A673 (cell line): ENCODE measurements around the gene EPB41. TPM values are rescaled to one million over a fixed set of nuclear protein-coding genes. Genes with fewer than 3 reads are reported as not detected.
"Not testable (repeated sequence)": the region's sequence is repeated elsewhere in the genome, so short reads cannot be mapped to it uniquely, and the experiment has no call there.

Experiments
- BruUV-seq: library from RNA; stranded (reverse); fragments of 400-500 nt; replicated peaks from 2 replicates; lab custom pipeline; 2021; lab: Mats Ljungman, UMichigan
- CTCF ChIA-PET: fragments of 300-600 bp; sonication (Branson Sonifier 250); formaldehyde crosslinking; loops from one replicate; lab custom pipeline; 2022; ENCODE audit warnings: antibody characterized with exemption; lab: Charles Lee
- POLR2A ChIA-PET: fragments of 300-600 bp; sonication (Branson Sonifier 250); formaldehyde crosslinking; loops from one replicate; lab custom pipeline; 2022; ENCODE audit warnings: antibody characterized with exemption; ENCODE audit not compliant: low non-redundant PET; lab: Charles Lee
- DNase-seq: peaks from one replicate; pipeline ENCODE4 v3.0.0-alpha.2; 2015; ENCODE audit warnings: low spot score
- H3K27ac ChIP-seq: fragments of 200-600 bp; sonication (generic); 2 replicates; pipeline ENCODE4 v1.5.1; 2016; ENCODE audit warnings: mixed run types, low read depth, mild to moderate bottlenecking, mixed read lengths, antibody characterized with exemption, low read length; ENCODE audit not compliant: poor library complexity, severe bottlenecking
- H3K27me3 ChIP-seq: fragments of 200-600 bp; sonication (generic); replicated peaks from 2 replicates; pipeline ENCODE4 v1.6.1; 2017; ENCODE audit warnings: mixed run types, low read depth, mild to moderate bottlenecking, mixed read lengths, antibody characterized with exemption, low read length; ENCODE audit not compliant: insufficient read depth, poor library complexity
- H3K36me3 ChIP-seq: fragments of 200-600 bp; sonication (generic); 2 replicates; pipeline ENCODE4 v1.6.1; 2016; ENCODE audit warnings: mixed run types, mild to moderate bottlenecking, mixed read lengths, antibody characterized with exemption, low read length; ENCODE audit not compliant: insufficient read depth, poor library complexity, severe bottlenecking
- H3K4me1 ChIP-seq: fragments of 200-600 bp; sonication (generic); 2 replicates; pipeline ENCODE4 v1.6.1; 2017; ENCODE audit warnings: mixed run types, mild to moderate bottlenecking, mixed read lengths, antibody characterized with exemption, low read length; ENCODE audit not compliant: insufficient read depth, poor library complexity, severe bottlenecking
- H3K4me3 ChIP-seq: fragments of 200-600 bp; sonication (generic); 2 replicates; pipeline ENCODE4 v1.5.1; 2016; ENCODE audit warnings: low read depth, mixed run types, mild to moderate bottlenecking, mixed read lengths, low read length; ENCODE audit not compliant: poor library complexity, severe bottlenecking
- H3K9me3 ChIP-seq: fragments of 200-600 bp; sonication (generic); 2 replicates; pipeline ENCODE4 v1.6.1; 2016; ENCODE audit warnings: mixed run types, low read depth, mild to moderate bottlenecking, mixed read lengths, antibody characterized with exemption, low read length; ENCODE audit not compliant: poor library complexity, severe bottlenecking
- EZH2 ChIP-seq: fragments of 200-600 bp; sonication (generic); IDR thresholded peaks from 2 replicates; pipeline ENCODE4 v1.6.1; 2017; ENCODE audit warnings: borderline replicate concordance, low read depth, mild to moderate bottlenecking, mixed read lengths, antibody characterized with exemption, low read length; ENCODE audit not compliant: poor library complexity, severe bottlenecking
- intact Hi-C: fragments of 100-400 bp; cut with micrococcal nuclease; formaldehyde crosslinking; loops from one replicate; pipeline ENCODE4 v1.10.0; 2022; ENCODE audit not compliant: unreplicated experiment
- total RNA-seq: library from RNA; stranded (reverse); gene quantifications from 2 replicates; pipeline ENCODE4 v1.2.3, GENCODE V29; 2021
- TF ChIP-seq, protein P1 (sequence below): fragments of 300-800, 200-600 bp; sonication (generic); conservative IDR thresholded peaks from 2 replicates; pipeline ENCODE4 v1.5.1; 2017; ENCODE audit warnings: low read depth, mild to moderate bottlenecking, antibody characterized with exemption, low read length, moderate library complexity, mixed read lengths

EPB41 gene
- total RNA-seq, 1 experiment from 2014 or later, result 337 TPM

DNA sequence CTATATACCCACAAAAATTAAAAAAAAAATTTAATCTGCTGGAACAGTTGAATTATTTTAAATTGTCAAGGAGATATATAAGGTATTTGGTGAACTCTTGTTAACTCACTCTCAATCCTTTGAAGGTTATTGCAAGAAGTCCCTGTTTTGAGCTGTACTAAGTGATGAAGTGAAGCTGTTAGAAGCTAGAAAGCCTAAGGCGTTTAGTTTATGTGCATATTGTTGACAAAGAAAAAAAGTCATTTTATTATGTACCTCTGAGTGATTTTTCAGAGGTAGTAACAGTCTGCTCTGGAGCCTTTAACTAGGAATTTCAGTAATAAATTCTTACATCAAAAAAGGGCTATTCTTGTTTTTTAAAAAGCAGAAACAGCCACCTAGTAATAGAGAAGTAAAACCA lies 149.7 kb downstream of the EPB41 start:
- ChIA-PET CTCF (no interaction called here), POLR2A (no interaction called here)
- Histone ChIP-seq H3K27ac (no peak overlapping the region), H3K36me3 (peaks cover 81% of the 10 kb centered on the region), H3K27me3 (no peaks in the 10 kb centered on the region), H3K4me3 (no peak overlapping the region), H3K4me1 (no peaks in the 10 kb centered on the region), H3K9me3 (no peaks in the 10 kb centered on the region)
- intact Hi-C loops, result no loop called here
- DNase-seq, result no peak
- no peak for TF ChIP-seq EZH2
- TF ChIP-seq, protein P1, sequence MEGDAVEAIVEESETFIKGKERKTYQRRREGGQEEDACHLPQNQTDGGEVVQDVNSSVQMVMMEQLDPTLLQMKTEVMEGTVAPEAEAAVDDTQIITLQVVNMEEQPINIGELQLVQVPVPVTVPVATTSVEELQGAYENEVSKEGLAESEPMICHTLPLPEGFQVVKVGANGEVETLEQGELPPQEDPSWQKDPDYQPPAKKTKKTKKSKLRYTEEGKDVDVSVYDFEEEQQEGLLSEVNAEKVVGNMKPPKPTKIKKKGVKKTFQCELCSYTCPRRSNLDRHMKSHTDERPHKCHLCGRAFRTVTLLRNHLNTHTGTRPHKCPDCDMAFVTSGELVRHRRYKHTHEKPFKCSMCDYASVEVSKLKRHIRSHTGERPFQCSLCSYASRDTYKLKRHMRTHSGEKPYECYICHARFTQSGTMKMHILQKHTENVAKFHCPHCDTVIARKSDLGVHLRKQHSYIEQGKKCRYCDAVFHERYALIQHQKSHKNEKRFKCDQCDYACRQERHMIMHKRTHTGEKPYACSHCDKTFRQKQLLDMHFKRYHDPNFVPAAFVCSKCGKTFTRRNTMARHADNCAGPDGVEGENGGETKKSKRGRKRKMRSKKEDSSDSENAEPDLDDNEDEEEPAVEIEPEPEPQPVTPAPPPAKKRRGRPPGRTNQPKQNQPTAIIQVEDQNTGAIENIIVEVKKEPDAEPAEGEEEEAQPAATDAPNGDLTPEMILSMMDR, result no peak
- no TSS peak for BruUV-seq

DNA sequence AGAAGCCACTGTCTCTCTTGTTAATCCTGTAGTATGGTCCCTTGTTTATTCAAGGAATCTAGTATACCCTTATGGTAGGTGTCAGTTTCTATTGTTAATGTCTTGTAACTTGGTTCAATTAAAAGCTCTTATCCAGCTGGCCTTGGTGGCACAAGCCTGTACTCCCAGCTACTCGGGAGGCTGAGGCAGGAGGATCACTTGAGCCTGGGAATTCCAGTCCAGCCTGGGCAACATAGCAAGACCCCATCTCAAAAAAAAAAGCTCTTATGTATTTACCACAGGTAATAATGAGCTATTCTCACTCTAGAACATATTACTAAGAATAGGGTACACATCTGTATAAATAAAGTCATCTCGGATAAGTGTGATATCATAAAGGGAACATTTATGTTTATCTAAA lies 162.8 kb downstream of the EPB41 start:
- Histone ChIP-seq H3K4me3 (no peak overlapping the region), H3K27me3 (no peaks in the 10 kb centered on the region), H3K9me3 (no peaks in the 10 kb centered on the region), H3K36me3 (peaks cover 62% of the 10 kb centered on the region), H3K27ac (no peak overlapping the region), H3K4me1 (peaks cover 11% of the 10 kb centered on the region)
- intact Hi-C loops, result no loop called here
- BruUV-seq, result no TSS peak
- ChIA-PET CTCF (no interaction called here), POLR2A (no interaction called here)
- no peak for DNase-seq
- TF ChIP-seq EZH2, result no peak
- TF ChIP-seq, protein P1, result no peak

DNA sequence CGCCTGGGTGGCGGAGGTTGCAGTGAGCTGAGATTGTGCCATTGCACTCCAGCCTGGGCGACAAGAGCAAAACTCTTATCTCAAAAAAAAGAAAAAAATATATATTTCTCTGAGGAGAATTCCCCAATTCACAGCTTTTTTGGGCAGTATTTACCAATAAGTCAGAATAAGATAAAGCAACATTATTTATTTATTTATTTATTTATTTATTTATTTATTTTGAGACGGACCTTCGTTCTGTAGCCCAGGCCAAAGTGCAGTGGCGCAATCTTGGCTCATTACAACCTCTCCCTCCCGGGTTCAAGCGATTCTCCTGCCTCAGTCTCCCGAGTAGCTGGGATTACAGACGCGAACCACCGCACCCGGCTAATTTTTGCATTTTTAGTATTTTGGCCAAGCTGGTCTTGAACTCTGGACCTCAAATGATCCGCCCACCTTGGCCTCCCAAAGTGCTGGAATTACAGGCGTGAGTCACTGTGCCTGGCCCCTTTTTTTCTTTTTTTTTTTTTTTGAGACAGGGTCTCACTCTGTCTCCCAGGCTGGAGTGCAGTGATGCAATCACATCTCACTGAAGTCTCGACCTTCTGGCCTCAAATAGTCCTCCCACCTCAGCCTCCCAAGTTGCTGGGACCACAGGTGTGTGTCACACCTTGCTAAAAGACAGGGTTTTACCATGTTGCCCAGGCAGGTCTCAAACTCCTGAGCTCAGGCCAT lies 165.7 kb downstream of the EPB41 start:
- intact Hi-C loops, H3K27me3 ChIP-seq, POLR2A ChIA-PET: not testable (repeated sequence)

DNA sequence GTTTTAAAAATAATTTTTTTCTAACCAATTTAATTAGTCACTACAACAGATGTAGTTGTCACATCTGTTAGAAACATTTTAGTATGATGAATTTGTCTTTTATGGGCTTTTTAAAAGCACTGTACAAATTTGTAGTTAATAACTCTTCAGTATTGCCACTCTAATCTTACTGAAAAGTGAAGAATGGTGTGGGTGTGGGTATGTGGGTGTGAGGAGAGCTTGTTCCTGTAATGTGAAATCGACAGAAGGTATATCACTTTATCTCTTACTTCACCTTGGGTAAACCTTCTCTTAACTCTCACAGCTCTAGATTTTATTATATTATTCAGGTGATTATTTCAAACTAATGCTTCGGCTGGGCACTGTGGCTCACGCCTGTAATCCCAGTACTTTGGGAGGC lies 166.8 kb downstream of the EPB41 start:
- Histone ChIP-seq H3K36me3 (peaks cover 61% of the 10 kb centered on the region), H3K4me1 (peaks cover 29% of the 10 kb centered on the region), H3K27ac (no peak overlapping the region), H3K27me3 (no peaks in the 10 kb centered on the region), H3K9me3 (no peaks in the 10 kb centered on the region), H3K4me3 (no peak overlapping the region)
- no TSS peak for BruUV-seq
- TF ChIP-seq, protein P1, result no peak
- no peak for TF ChIP-seq EZH2
- intact Hi-C loops, result no loop called here
- POLR2A ChIA-PET, result no interaction called here
- CTCF ChIA-PET, result no interaction called here
- no peak for DNase-seq

More for the DNA sequence above, 165.7 kb downstream of the EPB41 start:
- BruUV-seq, H3K4me3 ChIP-seq, H3K9me3 ChIP-seq, CTCF ChIA-PET, DNase-seq, H3K27ac ChIP-seq: not testable (repeated sequence)
- Histone ChIP-seq H3K4me1 (peaks cover 29% of the 10 kb centered on the region), H3K36me3 (peaks cover 61% of the 10 kb centered on the region)
